K562 (cell line): Measurements from ENCODE around the gene TMEM86B. TPM values are rescaled to one million over a fixed set of nuclear protein-coding genes. Genes with fewer than 3 reads are reported as not detected.

Source experiments
- ATAC-seq: fragments of 200-7000 bp; cut with Tn5 transposase; 3 replicates; pipeline ENCODE4 v1.9.1; 2020; ENCODE audit warnings: moderate library complexity
- BruUV-seq: library from RNA; stranded (reverse); fragments of 400-500 nt; replicated peaks from 2 replicates; lab custom pipeline; 2021; lab: Mats Ljungman, UMichigan
- CTCF ChIA-PET: fragments of 300-600 bp; formaldehyde crosslinking; extraction: SDS; loops from one replicate; lab custom pipeline; 2021; ENCODE audit warnings: low intra/inter-chr PET ratio; lab: Yijun Ruan, JAX
- POLR2A ChIA-PET: fragments of 300-600, 350-650 bp; sonication (Branson Sonifier 250); formaldehyde crosslinking; extraction: SDS; loops from one replicate; lab custom pipeline; 2021; ENCODE audit warnings: antibody characterized with exemption, inconsistent platforms; lab: Yijun Ruan, JAX
- DNase-seq, 4 experiments: peaks; one replicate each; pipeline versions ENCODE4 v3.0.0 to v3.0.0-alpha.2; 2011 to 2018; ENCODE audit warnings: low spot score in 3 of 4, mixed read lengths in 3 of 4; ENCODE audit errors: extremely low read depth in 1 of 4
- FAIRE-seq: peaks from 2 replicates; lab custom pipeline; 2011; peaks lifted over from hg19 to GRCh38; lab: Jason Lieb, UNC
- H2AFZ ChIP-seq: 2 replicates; pipeline ENCODE4 v1.6.0; 2011; ENCODE audit warnings: low read depth, low read length, control low read depth, inconsistent platforms
- H3K27ac ChIP-seq: fragments of 200-600 bp; 3 replicates; pipeline ENCODE4 v1.8.0; 2011; ENCODE audit warnings: low read depth, mild to moderate bottlenecking, control low read depth, inconsistent platforms, low read length, moderate library complexity, mixed read lengths; ENCODE audit errors: extremely low read depth
- H3K27me3 ChIP-seq, 2 experiments: fragments of 300-600 bp in 1 of 2; 2 replicates in 1 of 2; 3 replicates in 1 of 2; pipeline versions ENCODE4 v1.6.0 to v1.8.0; 2011; ENCODE audit warnings: inconsistent platforms in 2 of 2, low read length in 2 of 2, mild to moderate bottlenecking in 1 of 2, mixed read lengths in 1 of 2, moderate library complexity in 1 of 2; ENCODE audit not compliant: control insufficient read depth in 2 of 2, insufficient read depth in 2 of 2
- H3K36me3 ChIP-seq: fragments of 300-600 bp; 3 replicates; pipeline ENCODE4 v1.8.0; 2011; ENCODE audit warnings: mild to moderate bottlenecking, low read length, inconsistent platforms; ENCODE audit not compliant: control insufficient read depth, insufficient read depth
- H3K4me1 ChIP-seq, 2 experiments: fragments of 200-600 bp in 1 of 2; replicated peaks in 1 of 2; 2 replicates in 1 of 2; 3 replicates in 1 of 2; pipeline versions ENCODE4 v1.5.1 to v1.8.0; 2011; ENCODE audit warnings: inconsistent platforms in 2 of 2, low read length in 2 of 2, mild to moderate bottlenecking in 1 of 2, mixed read lengths in 1 of 2, moderate library complexity in 1 of 2; ENCODE audit not compliant: control insufficient read depth in 2 of 2, insufficient read depth in 2 of 2
- H3K4me2 ChIP-seq: 2 replicates; pipeline ENCODE4 v1.6.1; 2011; ENCODE audit warnings: low read length, control low read depth, inconsistent platforms, mixed read lengths; ENCODE audit not compliant: insufficient read depth
- H3K4me3 ChIP-seq: fragments of 200-600 bp; sonication (generic), shearing (Covaris generic); 2 replicates; pipeline ENCODE4 v1.5.1; 2016; ENCODE audit warnings: control low read depth, inconsistent platforms
- H3K79me2 ChIP-seq: fragments of 200-600 bp; 3 replicates; pipeline ENCODE4 v1.8.0; 2011; ENCODE audit warnings: low read length, inconsistent platforms; ENCODE audit not compliant: control insufficient read depth, insufficient read depth
- H3K9ac ChIP-seq, 2 experiments: 2 replicates each; pipeline versions ENCODE4 v1.6.0 to v1.6.1; 2011; ENCODE audit warnings: low read depth in 2 of 2, low read length in 2 of 2, control low read depth in 1 of 2, inconsistent platforms in 1 of 2, mild to moderate bottlenecking in 1 of 2, mixed read lengths in 1 of 2; ENCODE audit not compliant: insufficient read depth in 1 of 2
- H3K9me1 ChIP-seq: one replicate; pipeline ENCODE4 v1.6.0; 2011; ENCODE audit warnings: inconsistent platforms, mild to moderate bottlenecking, low read length, moderate library complexity; ENCODE audit not compliant: control insufficient read depth, insufficient read depth
- H3K9me3 ChIP-seq: replicated peaks from 2 replicates; pipeline ENCODE4 v1.5.1; 2011; ENCODE audit warnings: low read depth, low read length, inconsistent platforms; ENCODE audit not compliant: control insufficient read depth, insufficient read depth
- H4K20me1 ChIP-seq: replicated peaks from 2 replicates; pipeline ENCODE4 v1.6.1; 2011; ENCODE audit warnings: low read length, inconsistent platforms, mixed read lengths; ENCODE audit not compliant: control insufficient read depth, insufficient read depth
- ADNP ChIP-seq: fragments of 200-800 bp; sonication (Bioruptor generic); IDR thresholded peaks from 2 replicates; pipeline ENCODE4 v1.6.1; 2016; ENCODE audit warnings: missing genetic modification characterization, missing compliant biosample characterization
- KAT2B ChIP-seq: IDR thresholded peaks from one replicate; pipeline ENCODE4 v1.6.1; 2012; ENCODE audit warnings: low read depth, mild to moderate bottlenecking, control low read depth, inconsistent platforms, low read length, moderate library complexity
- PURB ChIP-seq: sonication (generic); formaldehyde crosslinking; IDR thresholded peaks from 2 replicates; pipeline ENCODE4 v1.9.0; 2021; ENCODE audit warnings: low read depth, mild to moderate bottlenecking, missing genetic modification reagents
- RCOR1 ChIP-seq, 2 experiments: IDR thresholded peaks; 2 replicates each; pipeline ENCODE4 v1.6.1; 2012; ENCODE audit warnings: low read depth in 2 of 2, low read length in 2 of 2, borderline replicate concordance in 1 of 2, improper control_type of control experiment in 1 of 2
- SREBF1 ChIP-seq: fragments of 150-350 bp; IDR thresholded peaks from 2 replicates; pipeline ENCODE4 v1.6.1; 2014; ENCODE audit warnings: antibody characterized with exemption, low read depth, low read length, borderline replicate concordance
- SRSF7 ChIP-seq: fragments of 200-400 bp; formaldehyde crosslinking; optimal IDR thresholded peaks from 2 replicates; pipeline ENCODE3; 2017; ENCODE audit warnings: mild to moderate bottlenecking, low read depth, low read length
- ZBTB40 ChIP-seq, 2 experiments: fragments of 450-650 bp in 1 of 2; sonication (generic) in 1 of 2; formaldehyde crosslinking in 1 of 2; IDR thresholded peaks; 2 replicates each; pipeline versions ENCODE4 v1.7.1 to v1.9.0; 2016 to 2022; ENCODE audit warnings: inconsistent platforms in 1 of 2, mild to moderate bottlenecking in 1 of 2, missing genetic modification reagents in 1 of 2
- ZBTB5 ChIP-seq: fragments of 450-650 bp; IDR thresholded peaks from 2 replicates; pipeline ENCODE4 v1.6.1; 2017; ENCODE audit warnings: antibody characterized with exemption
- ZNF436 ChIP-seq: fragments of 250-450, 450-650 bp; sonication (Bioruptor Pico); formaldehyde crosslinking; IDR thresholded peaks from 2 replicates; pipeline ENCODE4 v1.7.0; 2020; ENCODE audit warnings: mild to moderate bottlenecking
- WGBS: fragments of 100-300 bp; shearing (Covaris generic); methylation state at CpG from one replicate; pipeline ENCODE4 v1.1.6; 2016; ENCODE audit warnings: low coverage, mixed read lengths; ENCODE audit not compliant: insufficient coverage; ENCODE audit errors: missing lambda C conversion rate; 5-methylcytosine and 5-hydroxymethylcytosine counted together
- in situ Hi-C: fragments of 300-500 bp; cut with MboI; formaldehyde crosslinking; loops from 4 replicates; pipeline ENCODE4 v1.15.0; 2018; ENCODE audit warnings: inconsistent platforms, mixed read lengths
- intact Hi-C: fragments of 100-400 bp; cut with micrococcal nuclease; formaldehyde crosslinking; loops from 2 replicates; pipeline ENCODE4 v1.14.2; 2022
- polyA plus RNA-seq, 8 experiments: library from polyadenylated mRNA; depleted of rRNA in 4 of 8; stranded (reverse) in 5 of 8; unstranded in 3 of 8; fragments of >200 nt; fragmentation: Nextera tagmentation in 2 of 8; fragmentation: Illumina TruSeq in 1 of 8; extraction: Ambion mirVana in 2 of 8; extraction: Trizol in 1 of 8; gene quantifications; 2 replicates each; pipeline versions ENCODE4 v1.2.1 to v1.2.3, GENCODE V29; 2011 to 2014; ENCODE audit warnings: inconsistent platforms in 1 of 8, missing spikeins in 1 of 8
- total RNA-seq, 7 experiments: library from RNA; depleted of rRNA in 6 of 7; stranded (reverse); fragments of >200 nt in 6 of 7; fragmentation: Illumina TruSeq in 2 of 7; extraction: Trizol in 2 of 7; gene quantifications; 2 replicates each; pipeline versions ENCODE4 v1.2.1 to v1.2.3, GENCODE V29; 2011 to 2021; ENCODE audit warnings: low replicate concordance in 1 of 7

TMEM86B gene
- total and polyA plus RNA-seq, 9 of the 15 experiments (the other 6 are each of a cell fraction or from before 2014, with no cell fraction given): 0.28 to 7.9 (median 2.1) TPM

- in situ Hi-C loops (no loop called here), intact Hi-C loops (loop anchor here (1.0 to 2.0 kb wide), 2 partner anchors 22 to 43 kb away; partner anchors contain the start of gene HSPBP1)
- BruUV-seq: TSS peak; percentile 37
- peaks cover 31% of the 10 kb centered on the region for H3K36me3 ChIP-seq
- POLR2A ChIA-PET: interaction anchor here (0.6 to 3.4 kb wide), 25 partner anchors 8 to 236 kb away, joined by 3 to 34 read pairs (median 4); partner anchors contain the start of genes HSPBP1, KMT5C, RPL28 and UBE2S
- CTCF ChIA-PET: no interaction called here
- H3K9me1 ChIP-seq: peaks cover 8% of the 10 kb centered on the region
- H2AFZ ChIP-seq: peak within 1 kb of the TSS; percentile 92
- H3K4me1 ChIP-seq: peaks cover 34 to 53% of the 10 kb centered on the region in 2 experiments; a peak in 4 of 5 replicates
- peak; percentile 97 for FAIRE-seq
- peak within 1 kb of the TSS; percentile 94 for H3K4me3 ChIP-seq
- WGBS: under 1% methylated on average over 48 of the region's 76 CpGs
- DNase-seq: peak; percentile 97 to 99 (median 98)
- peak within 1 kb of the TSS; percentile 97 for H3K27ac ChIP-seq
- peaks cover 41% of the 10 kb centered on the region for H4K20me1 ChIP-seq
- ATAC-seq: peak; percentile 90
- H3K27me3 ChIP-seq: no peaks in the 10 kb centered on the region
- H3K9ac ChIP-seq: peak within 1 kb of the TSS; percentile 94 to 99
- peak within 1 kb of the TSS; percentile 96 for H3K4me2 ChIP-seq
- H3K9me3 ChIP-seq: no peaks in the 10 kb centered on the region
- peaks cover 49% of the 10 kb centered on the region for H3K79me2 ChIP-seq
- TF ChIP-seq ZBTB5: no peak
- no peak for TF ChIP-seq PURB
- no peak for TF ChIP-seq ADNP (tag)
- peak; percentile 91 to 98 for TF ChIP-seq RCOR1 (IDR thresholded peaks at IDR 0.05; ENCODE audit: borderline replicate concordance in 1 of 2, low read depth in 2 of 2, low read length in 2 of 2)
- no peak for TF ChIP-seq KAT2B
- TF ChIP-seq SRSF7: no peak
- TF ChIP-seq SREBF1: no peak
- TF ChIP-seq ZBTB40 (IDR thresholded peaks at IDR 0.05): peak; percentile 78
- TF ChIP-seq ZBTB40 (CRISPR knock-in tag; IDR thresholded peaks at IDR 0.05): no peak
- no peak for TF ChIP-seq ZNF436 (CRISPR knock-in tag)
Measured at GRCh38 chr19:55258828-55259539, 30.4 kb upstream of the TMEM86B start, which contains the start of gene PPP6R1. Gene PPP6R1 (minus strand): TSS chr19:55259017. CDS start chr19:55247103, 11,914 bp downstream.
